Mesenchymal stem cell (in vitro differentiated cells and primary cell): ENCODE measurements around the gene SCFD2.

Experiments
- DNase-seq: peaks from one replicate; pipeline ENCODE4 v3.0.0-alpha.2; 2013
- H2AFZ ChIP-seq: one replicate; pipeline ENCODE4 v1.6.1; 2013; ENCODE audit warnings: low read depth, mild to moderate bottlenecking, control low read depth, inconsistent platforms, low read length, moderate library complexity
- H2AK5ac ChIP-seq: 2 replicates; pipeline ENCODE4 v1.6.1; 2013; ENCODE audit warnings: low read length, moderate library complexity, mild to moderate bottlenecking, inconsistent platforms; ENCODE audit not compliant: severe bottlenecking
- H2BK120ac ChIP-seq: one replicate; pipeline ENCODE4 v1.6.1; 2013; ENCODE audit warnings: low read depth, mild to moderate bottlenecking, inconsistent platforms, low read length, moderate library complexity
- H2BK12ac ChIP-seq, 2 experiments: one replicate each; pipeline ENCODE4 v1.6.1; 2013; ENCODE audit warnings: inconsistent platforms in 2 of 2, low read length in 2 of 2, mild to moderate bottlenecking in 2 of 2, moderate library complexity in 2 of 2, control low read depth in 1 of 2
- H2BK15ac ChIP-seq: one replicate; pipeline ENCODE4 v1.6.1; 2013; ENCODE audit warnings: mild to moderate bottlenecking, low read depth, inconsistent platforms; ENCODE audit not compliant: poor library complexity, severe bottlenecking
- H2BK5ac ChIP-seq: 2 replicates; pipeline ENCODE4 v1.6.1; 2013; ENCODE audit warnings: low read depth, mild to moderate bottlenecking, low read length, control low read depth, inconsistent platforms; ENCODE audit not compliant: poor library complexity, severe bottlenecking
- H3K14ac ChIP-seq, 2 experiments: one replicate each; pipeline ENCODE4 v1.6.1; 2013; ENCODE audit warnings: inconsistent platforms in 2 of 2, low read length in 2 of 2, control low read depth in 1 of 2, mild to moderate bottlenecking in 1 of 2, moderate library complexity in 1 of 2
- H3K18ac ChIP-seq, 2 experiments: one replicate each; pipeline ENCODE4 v1.6.1; 2013; ENCODE audit warnings: inconsistent platforms in 2 of 2, low read length in 2 of 2, control low read depth in 1 of 2, low read depth in 1 of 2, mild to moderate bottlenecking in 1 of 2
- H3K23ac ChIP-seq, 2 experiments: one replicate each; pipeline ENCODE4 v1.6.1; 2013; ENCODE audit warnings: inconsistent platforms in 2 of 2, low read length in 2 of 2, mild to moderate bottlenecking in 2 of 2, moderate library complexity in 2 of 2, control low read depth in 1 of 2
- H3K27ac ChIP-seq: 2 replicates; pipeline ENCODE4 v1.5.1; 2013; ENCODE audit warnings: mild to moderate bottlenecking, moderate library complexity, low read length, control low read depth, inconsistent platforms; ENCODE audit not compliant: poor library complexity, severe bottlenecking
- H3K27me3 ChIP-seq, 2 experiments: 2 replicates each; pipeline versions ENCODE4 v1.6.1 to v1.7.0; 2013; ENCODE audit warnings: low read length in 2 of 2, mild to moderate bottlenecking in 2 of 2, moderate library complexity in 2 of 2, control low read depth in 1 of 2, inconsistent platforms in 1 of 2; ENCODE audit not compliant: control insufficient read depth in 1 of 2, insufficient read depth in 1 of 2
- H3K36me3 ChIP-seq, 2 experiments: 2 replicates each; pipeline versions ENCODE4 v1.6.1 to v1.7.0; 2013; ENCODE audit warnings: low read length in 2 of 2, control low read depth in 1 of 2, inconsistent platforms in 1 of 2, low read depth in 1 of 2, mild to moderate bottlenecking in 1 of 2; ENCODE audit not compliant: insufficient read depth in 2 of 2, control insufficient read depth in 1 of 2
- H3K4ac ChIP-seq, 2 experiments: one replicate each; pipeline ENCODE4 v1.6.1; 2013; ENCODE audit warnings: inconsistent platforms in 2 of 2, low read length in 2 of 2, mild to moderate bottlenecking in 2 of 2, moderate library complexity in 2 of 2, control low read depth in 1 of 2, low read depth in 1 of 2
- H3K4me1 ChIP-seq: 2 replicates; pipeline ENCODE4 v1.6.1; 2013; ENCODE audit warnings: low read depth, low read length, control low read depth; ENCODE audit not compliant: control insufficient read depth, insufficient read depth
- H3K4me2 ChIP-seq: 2 replicates; pipeline ENCODE4 v1.6.1; 2013; ENCODE audit warnings: low read length, mild to moderate bottlenecking, inconsistent platforms; ENCODE audit not compliant: poor library complexity, severe bottlenecking
- H3K4me3 ChIP-seq, 2 experiments: 2 replicates each; pipeline versions ENCODE4 v1.5.1 to v1.7.0; 2013; ENCODE audit warnings: low read length in 2 of 2, mild to moderate bottlenecking in 2 of 2, control low read depth in 1 of 2, low read depth in 1 of 2; ENCODE audit not compliant: insufficient read depth in 1 of 2
- H3K79me1 ChIP-seq: replicated peaks from 2 replicates; pipeline ENCODE4 v1.6.1; 2013; ENCODE audit warnings: mild to moderate bottlenecking, control low read depth, low read length, inconsistent platforms; ENCODE audit not compliant: poor library complexity, severe bottlenecking
- H3K9ac ChIP-seq: 2 replicates; pipeline ENCODE4 v1.7.0; 2013; ENCODE audit warnings: mild to moderate bottlenecking, low read length, moderate library complexity
- H3K9me3 ChIP-seq: 2 replicates; pipeline ENCODE4 v1.7.0; 2013; ENCODE audit warnings: mild to moderate bottlenecking, low read length; ENCODE audit not compliant: control insufficient read depth
- H4K8ac ChIP-seq: one replicate; pipeline ENCODE4 v1.6.1; 2013; ENCODE audit warnings: inconsistent platforms, mild to moderate bottlenecking, low read length, moderate library complexity
- H4K91ac ChIP-seq: one replicate; pipeline ENCODE4 v1.6.1; 2013; ENCODE audit warnings: mild to moderate bottlenecking, low read length, inconsistent platforms
- WGBS: methylation state at CpG from one replicate; pipeline ENCODE4 v1.1.7; 2013; ENCODE audit warnings: mixed read lengths; 5-methylcytosine and 5-hydroxymethylcytosine counted together

The SCFD2 gene

GRCh38 chr4:53171797-53172196 lies 194.1 kb downstream of the SCFD2 start:
- Histone ChIP-seq H3K9ac (no peak overlapping the region), H3K27ac (no peak overlapping the region), H3K36me3 (peaks cover 0 to 5% of the 10 kb centered on the region in 2 experiments), H3K18ac (no peak overlapping the region), H3K4me2 (no peak overlapping the region), H2AFZ (no peak overlapping the region), H3K9me3 (no peaks in the 10 kb centered on the region), H2BK5ac (no peak overlapping the region), H3K4me3 (no peak overlapping the region), H3K27me3 (no peaks in the 10 kb centered on the region), H4K91ac (no peak overlapping the region), H3K4me1 (no peaks in the 10 kb centered on the region), H4K8ac (no peak overlapping the region), H3K14ac (no peak overlapping the region), H3K23ac (no peak overlapping the region), H2AK5ac (no peak overlapping the region), H2BK120ac (no peak overlapping the region), H2BK12ac (no peak overlapping the region), H2BK15ac (no peak overlapping the region), H3K79me1 (no peaks in the 10 kb centered on the region), H3K4ac (no peak overlapping the region)
- WGBS: 100% methylated on average over 1 of the region's 3 CpGs
- no peak for DNase-seq

GRCh38 chr4:53169695-53170617 lies 195.9 kb downstream of the SCFD2 start:
- Histone ChIP-seq H3K14ac (no peak overlapping the region), H2BK15ac (no peak overlapping the region), H3K18ac (no peak overlapping the region), H4K91ac (no peak overlapping the region), H3K23ac (no peak overlapping the region), H3K27me3 (no peaks in the 10 kb centered on the region), H3K79me1 (no peaks in the 10 kb centered on the region), H3K27ac (no peak overlapping the region), H3K9me3 (no peaks in the 10 kb centered on the region), H2BK12ac (no peak overlapping the region), H2BK5ac (no peak overlapping the region), H2BK120ac (no peak overlapping the region), H2AK5ac (no peak overlapping the region), H3K4ac (no peak overlapping the region), H4K8ac (no peak overlapping the region), H3K9ac (no peak overlapping the region), H3K4me1 (no peaks in the 10 kb centered on the region), H3K36me3 (no peaks in the 10 kb centered on the region), H3K4me2 (no peak overlapping the region), H3K4me3 (no peak overlapping the region), H2AFZ (no peak overlapping the region)
- DNase-seq: no peak
- 90% methylated on average over 2 of the region's 5 CpGs for WGBS

GRCh38 chr4:53168228-53168627 lies 197.6 kb downstream of the SCFD2 start:
- Histone ChIP-seq H3K9me3 (no peaks in the 10 kb centered on the region), H3K79me1 (no peaks in the 10 kb centered on the region), H2BK5ac (no peak overlapping the region), H3K27ac (no peak overlapping the region), H3K4me3 (no peak overlapping the region), H3K23ac (no peak overlapping the region), H3K36me3 (no peaks in the 10 kb centered on the region), H2BK12ac (no peak overlapping the region), H2AFZ (no peak overlapping the region), H3K18ac (no peak overlapping the region), H2AK5ac (no peak overlapping the region), H3K4me1 (no peaks in the 10 kb centered on the region), H4K8ac (no peak overlapping the region), H3K9ac (no peak overlapping the region), H4K91ac (no peak overlapping the region), H2BK120ac (no peak overlapping the region), H3K14ac (peak overlapping the region in 1 of 2 experiments; percentile 48), H3K4me2 (no peak overlapping the region), H3K27me3 (no peaks in the 10 kb centered on the region), H2BK15ac (no peak overlapping the region), H3K4ac (no peak overlapping the region)
- WGBS: no CpG with 5 or more reads among the region's 1 CpG
- DNase-seq: no peak

- no peak for DNase-seq
- 85% methylated on average over 2 of the region's 2 CpGs for WGBS
- Histone ChIP-seq H2BK120ac (no peak overlapping the region), H3K4me3 (no peak overlapping the region), H3K27ac (no peak overlapping the region), H4K8ac (no peak overlapping the region), H3K36me3 (no peaks in the 10 kb centered on the region), H3K18ac (peak overlapping the region in 1 of 2 experiments; percentile 2), H3K9me3 (no peaks in the 10 kb centered on the region), H3K9ac (no peak overlapping the region), H2BK15ac (no peak overlapping the region), H3K27me3 (no peaks in the 10 kb centered on the region), H3K79me1 (peaks cover 1% of the 10 kb centered on the region), H3K14ac (no peak overlapping the region), H3K4me1 (no peaks in the 10 kb centered on the region), H2AFZ (no peak overlapping the region), H3K4me2 (no peak overlapping the region), H3K23ac (no peak overlapping the region), H2AK5ac (no peak overlapping the region), H4K91ac (no peak overlapping the region), H3K4ac (no peak overlapping the region), H2BK12ac (no peak overlapping the region), H2BK5ac (no peak overlapping the region)
Observed at GRCh38 chr4:53162969-53163368, 202.9 kb downstream of the SCFD2 start.
